CD1c-positive myeloid dendritic cell (primary cell): ENCODE results near the gene EFNA1.

Experiments used
- DNase-seq: peaks from one replicate; pipeline ENCODE4 v3.0.0-alpha.2; 2016; ENCODE audit errors: extremely low spot score

The EFNA1 gene

DNA sequence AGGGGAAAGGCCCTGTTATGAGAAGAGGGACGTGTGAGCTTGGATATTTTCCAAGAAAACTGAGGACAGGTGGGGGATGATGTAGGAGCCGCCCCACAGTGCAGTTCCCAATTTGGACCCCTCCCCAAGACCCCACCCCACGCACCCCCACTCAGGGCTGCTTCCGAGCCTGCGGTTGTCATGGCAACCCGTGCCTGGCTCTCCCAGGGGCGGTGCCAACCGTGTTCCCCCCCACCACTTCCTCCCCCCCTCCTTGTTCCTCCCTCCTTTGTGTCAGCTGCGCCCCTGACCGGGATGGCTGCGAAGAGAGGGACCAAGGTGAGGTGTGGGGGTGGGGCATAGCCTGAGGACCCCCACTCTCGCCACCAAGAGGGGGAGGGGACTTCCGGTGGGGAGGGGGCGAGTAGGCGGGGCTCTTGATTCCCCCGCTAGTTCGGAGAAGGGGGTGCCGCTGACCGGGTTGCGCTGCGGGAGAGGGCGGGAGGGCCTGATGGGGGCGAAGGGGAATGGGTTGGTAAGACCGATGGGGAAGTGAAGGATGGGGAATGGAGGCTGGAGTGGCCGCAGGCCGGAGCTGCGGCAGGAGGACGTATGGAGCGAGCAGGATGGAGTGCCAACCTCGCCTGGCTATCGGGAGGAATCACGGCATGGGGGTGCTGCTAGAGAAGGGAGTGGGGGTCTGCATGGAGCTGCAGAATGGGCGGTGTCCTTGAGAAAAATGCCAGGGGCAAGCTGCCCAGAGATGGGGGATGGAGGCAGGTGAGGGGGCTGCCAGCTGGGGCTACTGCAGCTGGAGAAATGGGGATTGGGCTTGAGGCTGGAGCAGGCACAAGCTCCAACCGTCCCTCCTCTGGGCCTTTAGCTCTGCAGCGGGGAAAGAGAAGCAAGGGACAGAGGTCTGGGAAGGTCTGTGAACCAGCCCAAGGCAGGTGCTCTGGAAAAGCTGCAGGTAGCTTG lies 46.9 kb downstream of the EFNA1 start:
- peak; percentile 50 for DNase-seq

DNA sequence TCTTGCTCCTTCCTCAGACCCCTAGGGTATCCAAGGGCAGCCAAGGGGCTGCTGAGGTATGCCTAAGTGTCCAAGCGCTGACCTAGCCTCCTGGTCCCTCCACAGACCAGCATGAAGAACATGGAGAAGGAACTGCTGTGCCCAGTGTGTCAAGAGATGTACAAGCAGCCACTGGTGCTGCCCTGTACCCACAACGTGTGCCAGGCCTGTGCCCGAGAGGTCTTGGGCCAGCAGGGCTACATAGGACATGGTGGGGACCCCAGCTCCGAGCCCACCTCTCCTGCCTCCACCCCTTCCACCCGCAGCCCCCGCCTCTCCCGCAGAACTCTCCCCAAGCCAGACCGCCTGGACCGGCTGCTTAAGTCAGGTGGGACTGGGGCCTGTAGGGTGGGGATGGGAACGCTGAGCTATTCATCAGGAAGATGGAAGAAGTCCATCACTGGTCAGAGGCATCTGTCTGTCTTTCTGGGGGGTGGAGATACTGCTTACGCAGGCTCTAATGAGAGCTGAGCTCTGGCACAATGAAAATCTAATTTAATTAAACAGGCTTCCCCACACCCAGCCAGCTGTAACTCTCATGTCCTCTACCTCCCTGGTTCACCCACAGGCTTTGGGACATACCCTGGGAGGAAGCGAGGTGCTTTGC lies 47.7 kb downstream of the EFNA1 start:
- DNase-seq, result no peak

DNA sequence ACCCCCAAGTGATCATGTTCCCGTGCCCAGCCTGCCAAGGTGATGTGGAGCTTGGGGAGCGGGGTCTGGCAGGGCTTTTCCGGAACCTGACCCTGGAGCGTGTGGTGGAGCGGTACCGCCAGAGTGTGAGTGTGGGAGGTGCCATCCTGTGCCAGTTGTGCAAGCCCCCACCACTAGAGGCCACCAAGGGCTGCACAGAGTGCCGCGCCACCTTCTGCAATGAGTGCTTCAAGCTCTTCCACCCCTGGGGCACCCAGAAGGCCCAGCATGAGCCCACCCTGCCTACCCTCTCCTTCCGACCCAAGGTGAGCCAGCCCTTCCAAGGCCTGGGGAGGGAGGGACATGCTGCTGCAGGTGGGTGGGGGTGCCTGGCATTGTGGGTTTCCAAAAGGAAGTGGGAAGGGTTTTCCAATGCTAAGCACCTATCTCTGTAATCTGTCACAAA lies 48.3 kb downstream of the EFNA1 start:
- peak; percentile 29 for DNase-seq

- peak; percentile 87 for DNase-seq
Measured at GRCh38 chr1:155176544-155177071, 48.9 kb downstream of the EFNA1 start.

GRCh38 chr1:155177192-155177917 lies 49.7 kb downstream of the EFNA1 start:
- DNase-seq, result no peak

DNA sequence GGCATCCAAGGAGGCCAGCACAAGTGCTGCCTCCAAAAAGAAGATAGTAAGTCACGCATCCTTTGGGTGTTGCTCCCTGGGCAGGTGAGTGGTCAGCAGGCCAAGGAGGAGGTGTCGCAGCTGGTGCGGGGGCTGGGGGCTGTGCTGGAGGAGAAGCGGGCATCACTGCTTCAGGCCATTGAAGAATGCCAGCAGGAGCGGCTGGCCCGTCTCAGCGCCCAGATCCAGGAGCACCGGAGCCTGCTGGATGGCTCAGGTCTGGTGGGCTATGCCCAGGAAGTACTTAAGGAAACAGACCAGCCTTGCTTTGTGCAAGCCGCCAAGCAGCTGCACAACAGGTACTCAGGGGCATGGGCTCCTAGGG lies 50.2 kb downstream of the EFNA1 start:
- DNase-seq, result no peak

DNA sequence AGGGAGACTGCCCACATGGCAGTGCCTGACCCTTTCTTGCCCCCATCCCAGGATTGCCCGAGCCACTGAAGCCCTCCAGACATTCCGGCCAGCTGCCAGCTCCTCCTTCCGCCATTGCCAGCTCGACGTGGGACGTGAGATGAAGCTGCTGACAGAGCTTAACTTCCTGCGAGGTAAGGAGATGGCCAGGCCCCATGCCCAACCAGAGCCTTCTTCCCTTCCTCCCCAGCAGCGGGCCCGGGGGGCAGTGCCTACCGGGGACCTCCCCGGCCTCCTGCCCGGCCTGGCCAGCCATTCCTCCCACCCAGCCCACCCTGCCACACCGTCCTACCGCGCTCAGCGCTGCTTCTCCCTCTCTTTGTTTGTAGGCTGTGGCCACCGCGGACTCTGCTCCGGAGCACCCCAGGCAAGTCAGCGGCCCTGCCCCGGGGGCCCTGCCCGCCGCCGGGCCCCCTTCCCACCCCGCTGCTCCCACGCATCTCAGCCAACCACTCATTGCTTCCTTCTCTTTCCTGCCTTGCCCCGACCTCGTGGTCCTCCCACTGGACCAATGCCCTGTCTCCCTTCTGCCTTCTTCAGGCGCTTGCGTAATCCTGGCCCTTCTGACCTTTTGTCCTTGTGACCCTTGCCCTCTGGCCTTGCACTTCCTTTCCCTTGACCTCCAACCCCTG lies 50.9 kb downstream of the EFNA1 start:
- peak; percentile 86 for DNase-seq

GRCh38 chr1:155179112-155180031 lies 51.7 kb downstream of the EFNA1 start:
- no peak for DNase-seq

DNA sequence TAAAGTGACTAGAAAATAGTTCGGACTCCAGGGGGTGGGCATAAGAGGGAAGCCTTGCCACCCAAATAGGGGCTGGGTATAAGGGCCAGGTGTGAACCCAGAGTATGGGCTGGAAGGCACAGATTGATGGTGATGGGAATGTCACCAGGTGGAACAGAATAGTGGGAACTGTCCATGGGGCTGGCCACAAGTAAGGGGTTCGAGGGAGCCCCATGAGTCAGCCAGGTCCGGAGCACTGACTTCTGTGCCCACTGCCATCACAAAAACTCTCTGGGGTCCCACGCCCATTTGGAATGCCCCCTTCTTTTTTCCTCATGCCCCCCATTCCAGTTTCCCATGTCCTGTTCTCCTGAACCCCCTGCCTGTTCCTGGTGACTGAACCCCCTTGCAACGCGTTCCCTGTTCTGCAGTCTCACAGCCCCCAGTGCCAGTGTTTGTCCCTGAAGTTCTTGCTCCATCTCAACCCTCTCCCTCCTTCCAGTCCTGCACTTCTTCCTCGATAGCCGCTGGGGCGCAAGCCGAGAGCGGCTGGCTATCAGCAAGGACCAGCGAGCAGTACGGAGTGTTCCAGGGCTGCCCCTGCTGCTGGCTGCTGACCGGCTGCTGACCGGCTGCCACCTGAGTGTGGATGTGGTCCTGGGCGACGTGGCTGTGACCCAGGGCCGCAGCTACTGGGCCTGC lies 53.8 kb downstream of the EFNA1 start:
- no peak for DNase-seq

GRCh38 chr1:155182052-155182550 lies 54.4 kb downstream of the EFNA1 start:
- DNase-seq, result no peak

DNA sequence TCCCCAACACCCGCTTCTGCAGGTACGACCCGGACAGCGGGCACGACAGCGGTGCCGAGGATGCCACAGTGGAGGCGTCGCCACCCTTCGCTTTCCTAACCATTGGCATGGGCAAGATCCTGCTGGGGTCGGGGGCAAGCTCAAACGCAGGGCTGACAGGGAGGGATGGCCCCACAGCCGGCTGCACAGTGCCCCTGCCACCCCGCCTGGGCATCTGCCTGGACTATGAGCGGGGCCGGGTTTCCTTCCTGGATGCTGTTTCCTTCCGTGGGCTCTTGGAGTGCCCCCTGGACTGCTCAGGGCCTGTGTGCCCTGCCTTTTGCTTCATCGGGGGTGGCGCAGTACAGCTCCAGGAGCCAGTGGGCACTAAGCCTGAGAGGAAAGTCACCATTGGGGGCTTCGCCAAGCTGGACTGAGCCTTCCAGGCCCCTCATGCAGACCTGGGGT lies 56.1 kb downstream of the EFNA1 start:
- DNase-seq, result no peak

- no peak for DNase-seq
Measured at GRCh38 chr1:155184351-155184811, 56.7 kb downstream of the EFNA1 start.
